Adrenal gland (tissue), 12 donors: Measurements from ENCODE around the gene E2F6. TPM values are rescaled to one million over a fixed set of nuclear protein-coding genes. Genes with fewer than 3 reads are reported as not detected.

Experiments used
- DNase-seq, 7 donors: peaks; one replicate each; pipeline ENCODE4 v3.0.0-alpha.2; 2019 to 2020
- H3K27ac ChIP-seq, 5 donors: fragments of 200-600 bp; sonication (generic) in 4 of 5; 1 replicate in 3 of 5; 2 replicates in 2 of 5; pipeline versions ENCODE4 v1.5.1 to v1.8.0; 2016 to 2020; ENCODE audit warnings: mild to moderate bottlenecking in 1 of 5
- H3K27me3 ChIP-seq: fragments of 200-600 bp; 2 replicates; pipeline ENCODE4 v1.8.0; 2021
- H3K36me3 ChIP-seq, 2 donors: fragments of 200-600 bp; replicated peaks in 1 of 2; 1 replicate in 1 of 2; 2 replicates in 1 of 2; pipeline versions ENCODE4 v1.5.1 to v1.8.0; 2018 to 2022
- H3K4me1 ChIP-seq, 2 donors: fragments of 200-600 bp; replicated peaks in 1 of 2; 1 replicate in 1 of 2; 2 replicates in 1 of 2; pipeline versions ENCODE4 v1.5.1 to v1.8.0; 2018 to 2021
- H3K4me3 ChIP-seq, 4 donors: fragments of 200-600 bp; sonication (generic) in 3 of 4; one replicate each; pipeline ENCODE4 v1.5.1; 2016 to 2018
- H3K9me3 ChIP-seq, 3 donors: fragments of 200-600 bp; sonication (generic) in 1 of 3; replicated peaks in 1 of 3; 1 replicate in 2 of 3; 2 replicates in 1 of 3; pipeline versions ENCODE4 v1.5.1 to v1.8.0; 2016 to 2021
- CTCF ChIP-seq, 6 experiments: fragments of 450-650 bp in 4 of 6; fragments of 200-600 bp in 2 of 6; sonication (generic) in 1 of 6; IDR thresholded peaks; 1 replicate in 5 of 6; 2 replicates in 1 of 6; pipeline versions ENCODE4 v1.5.1 to v1.8.0; 2016 to 2021; ENCODE audit warnings: antibody characterized with exemption in 6 of 6, mild to moderate bottlenecking in 2 of 6, moderate library complexity in 1 of 6
- POLR2A ChIP-seq, 2 donors: fragments of 450-650 bp; IDR thresholded peaks; one replicate each; pipeline ENCODE4 v1.6.1; 2017; ENCODE audit warnings: antibody characterized with exemption in 2 of 2, mild to moderate bottlenecking in 2 of 2, moderate library complexity in 1 of 2
- WGBS, 4 donors: extraction: QIAGEN DNeasy Blood & Tissue Kit in 2 of 4; methylation state at CpG; one replicate each; pipeline versions ENCODE4 v1.1.5 to v1.1.7; 2013 to 2017; 5-methylcytosine and 5-hydroxymethylcytosine counted together
- intact Hi-C, 2 donors: fragments of 100-400 bp; cut with DNase I; formaldehyde crosslinking; loops; one replicate each; pipeline versions ENCODE4 v1.14.1 to v1.15.0; 2022 to 2023
- polyA plus RNA-seq, 3 donors: library from polyadenylated mRNA; stranded (reverse); fragments of 200-250 nt in 2 of 3; fragments of 350-450 nt in 1 of 3; fragmentation: Illumina TruSeq in 1 of 3; extraction: RNeasy Lipid Tissue Mini Kit (QIAGEN cat#74804) in 1 of 3; gene quantifications; one replicate each; pipeline ENCODE4 v1.2.3, GENCODE V29; 2013 to 2014
- total RNA-seq, 9 donors: library from RNA; depleted of rRNA in 4 of 9; stranded (reverse); fragments of >200 nt in 4 of 9; fragments of 120-200 nt in 1 of 9; fragmentation: NEBNext Ultra II Directional in 1 of 9; extraction: Animal tissue kit (Norgen Biotek cat#: 25700) in 1 of 9; gene quantifications; one replicate each; pipeline versions ENCODE4 v1.1.0 to v1.2.4, GENCODE V29; 2013 to 2023
- donor health status: healthy with polysubstance abuse.
- donor health status: Bipolar disorder and iron deficiency.
- donor health status: DM: yes; HTN: yes; CAD: no.
- donor health status: DM: no; HTN: no; CAD: no.
- donor health status: DM: no; HTN: no; CAD: no.
- donor health status: DM: yes; HTN: yes; CAD: no.

The E2F6 gene
- total and polyA plus RNA-seq, 12 donors: 8.0 to 38.8 (median 12.5) TPM

- no peaks in the 10 kb centered on the region for H3K27me3 ChIP-seq
- H3K36me3 ChIP-seq: no peaks in the 10 kb centered on the region
- no peak for DNase-seq
- intact Hi-C loops: loop anchor here in 1 of 2 donors (10.0 kb wide), 1 partner anchor 282 kb away; a partner anchor contains a TSS
- H3K4me3 ChIP-seq: no peak overlapping the region
- peaks cover 0 to 5% (median 0%) of the 10 kb centered on the region in 3 donors for H3K9me3 ChIP-seq
- WGBS, 4 donors: 83 to 96% (median 93%) methylated on average over 2 of the region's 2 CpGs
- no peaks in the 10 kb centered on the region for H3K4me1 ChIP-seq
- TF ChIP-seq POLR2A (IDR thresholded peaks at IDR 0.05) (no peak), CTCF (IDR thresholded peaks at IDR 0.05) (no peak)
- no peak overlapping the region for H3K27ac ChIP-seq
These were observed 49.0 kb downstream of the E2F6 start for GRCh38 chr2:11416931-11417330.

GRCh38 chr2:11416186-11416585, 49.8 kb downstream of the E2F6 start:
- intact Hi-C loops: loop anchor here in 1 of 2 donors (10.0 kb wide), 1 partner anchor 281 kb away; a partner anchor contains a TSS
- H3K4me1 ChIP-seq: peaks cover 0 to 4% of the 10 kb centered on the region in 2 donors
- DNase-seq: no peak
- WGBS, 4 donors: 88 to 96% (median 92%) methylated on average over 2 of the region's 2 CpGs
- H3K27me3 ChIP-seq: no peaks in the 10 kb centered on the region
- TF ChIP-seq CTCF (IDR thresholded peaks at IDR 0.05): no peak
- TF ChIP-seq POLR2A (IDR thresholded peaks at IDR 0.05): no peak
- H3K27ac ChIP-seq: no peak overlapping the region
- H3K9me3 ChIP-seq: peaks cover 0 to 5% (median 0%) of the 10 kb centered on the region in 3 donors
- no peak overlapping the region for H3K4me3 ChIP-seq
- no peaks in the 10 kb centered on the region for H3K36me3 ChIP-seq

- H3K27me3 ChIP-seq: no peaks in the 10 kb centered on the region
- no peak overlapping the region for H3K27ac ChIP-seq
- H3K4me3 ChIP-seq: no peak overlapping the region
- peaks cover 0 to 5% (median 0%) of the 10 kb centered on the region in 3 donors for H3K9me3 ChIP-seq
- peaks cover 0 to 4% of the 10 kb centered on the region in 2 donors for H3K4me1 ChIP-seq
- 86 to 87% (median 86%) methylated on average over 12 of the region's 12 CpGs for WGBS, 4 donors
- no peaks in the 10 kb centered on the region for H3K36me3 ChIP-seq
- intact Hi-C loops: loop anchor here (5.0 to 10.0 kb wide), 3 partner anchors 177 to 282 kb away; a partner anchor contains a TSS
- TF ChIP-seq CTCF (IDR thresholded peaks at IDR 0.05): no peak
- no peak for TF ChIP-seq POLR2A (IDR thresholded peaks at IDR 0.05)
- DNase-seq: no peak
These were observed 51.4 kb downstream of the E2F6 start for GRCh38 chr2:11414372-11415124.

GRCh38 chr2:11412449-11412810, 53.5 kb downstream of the E2F6 start:
- Histone ChIP-seq H3K4me1 (peaks cover 0 to 12% of the 10 kb centered on the region in 2 donors), H3K9me3 (no peaks in the 10 kb centered on the region), H3K27me3 (no peaks in the 10 kb centered on the region), H3K27ac (no peak overlapping the region), H3K4me3 (peak overlapping the region in 1 of 4 donors; percentile 40), H3K36me3 (no peaks in the 10 kb centered on the region)
- intact Hi-C loops: loop anchor here (5.0 to 10.0 kb wide), 3 partner anchors 175 to 280 kb away; a partner anchor contains a TSS
- TF ChIP-seq POLR2A (IDR thresholded peaks at IDR 0.05): no peak
- TF ChIP-seq CTCF (IDR thresholded peaks at IDR 0.05): no peak
- 71 to 81% (median 72%) methylated on average over 5 of the region's 5 CpGs for WGBS, 4 donors
- DNase-seq: no peak
